PC-9 (cell line): ENCODE data around the gene MORC4.

Experiments
- CTCF ChIP-seq: fragments of 200-600 bp; sonication (generic); conservative IDR thresholded peaks from 2 replicates; pipeline ENCODE4 v1.6.1; 2017; ENCODE audit warnings: mixed run types, antibody characterized with exemption, mild to moderate bottlenecking, moderate library complexity
- EZH2 ChIP-seq: fragments of 200-600 bp; sonication (generic); IDR thresholded peaks from 2 replicates; pipeline ENCODE4 v1.8.0; 2017; ENCODE audit warnings: antibody characterized with exemption, low read depth

- TF ChIP-seq EZH2 = no peak
- TF ChIP-seq CTCF = no peak
These were observed 73.0 kb downstream of the MORC4 start for GRCh38 chrX:106927023-106927422.
